Measurements from ENCODE around the gene ATR.

The ATR gene

GRCh38 chr3:142467768-142468167 lies 110.8 kb downstream of the ATR start:
- no peak overlapping the region for H3K27ac ChIP-seq (replicated peaks)

GRCh38 chr3:142460689-142461088 lies 117.8 kb downstream of the ATR start:
- TF ChIP-seq CTCF (IDR thresholded peaks at IDR 0.05; ENCODE audit: insufficient read depth, low read length), result no peak
- no peak for TF ChIP-seq REST (IDR thresholded peaks at IDR 0.05; ENCODE audit: insufficient replicate concordance, low read depth)
- TF ChIP-seq SPI1 (IDR thresholded peaks at IDR 0.05; ENCODE audit: borderline replicate concordance, low read depth), result no peak
- no peak for TF ChIP-seq GABPA (IDR thresholded peaks at IDR 0.05; ENCODE audit: low read depth)
- no peak for TF ChIP-seq POLR2AphosphoS5 (IDR thresholded peaks at IDR 0.05; ENCODE audit: low read depth)
- no peak for DNase-seq (ENCODE audit: low read depth in 1 of 2, low spot score in 1 of 2)
- Histone ChIP-seq H3K27me3 (ENCODE audit: insufficient read depth, poor library complexity, severe bottlenecking) (no peaks in the 10 kb centered on the region), H3K4me3 (replicated peaks; ENCODE audit: insufficient read depth, low read length) (no peak overlapping the region), H3K27ac (replicated peaks) (no peak overlapping the region)

More at GRCh38 chr3:142467768-142468167, 110.8 kb downstream of the ATR start:
- DNase-seq (ENCODE audit: low read depth in 1 of 2, low spot score in 1 of 2), result no peak
- H3K4me3 ChIP-seq (replicated peaks; ENCODE audit: insufficient read depth, low read length), result no peak overlapping the region
- H3K27me3 ChIP-seq (ENCODE audit: insufficient read depth, poor library complexity, severe bottlenecking), result no peaks in the 10 kb centered on the region
- TF ChIP-seq REST (IDR thresholded peaks at IDR 0.05; ENCODE audit: insufficient replicate concordance, low read depth) (no peak), CTCF (IDR thresholded peaks at IDR 0.05; ENCODE audit: insufficient read depth, low read length) (no peak), SPI1 (IDR thresholded peaks at IDR 0.05; ENCODE audit: borderline replicate concordance, low read depth) (no peak), GABPA (IDR thresholded peaks at IDR 0.05; ENCODE audit: low read depth) (no peak), POLR2AphosphoS5 (IDR thresholded peaks at IDR 0.05; ENCODE audit: low read depth) (no peak)

GRCh38 chr3:142459929-142460328 lies 118.6 kb downstream of the ATR start:
- no peak for TF ChIP-seq CTCF (IDR thresholded peaks at IDR 0.05; ENCODE audit: insufficient read depth, low read length)
- TF ChIP-seq POLR2AphosphoS5 (IDR thresholded peaks at IDR 0.05; ENCODE audit: low read depth), result no peak
- TF ChIP-seq GABPA (IDR thresholded peaks at IDR 0.05; ENCODE audit: low read depth), result no peak
- no peak for TF ChIP-seq SPI1 (IDR thresholded peaks at IDR 0.05; ENCODE audit: borderline replicate concordance, low read depth)
- no peak for TF ChIP-seq REST (IDR thresholded peaks at IDR 0.05; ENCODE audit: insufficient replicate concordance, low read depth)
- DNase-seq (ENCODE audit: low read depth in 1 of 2, low spot score in 1 of 2), result no peak
- Histone ChIP-seq H3K27ac (replicated peaks) (no peak overlapping the region), H3K4me3 (replicated peaks; ENCODE audit: insufficient read depth, low read length) (no peak overlapping the region), H3K27me3 (ENCODE audit: insufficient read depth, poor library complexity, severe bottlenecking) (no peaks in the 10 kb centered on the region)

All from HL-60 (cell line).